Measurements from ENCODE around the gene SHISAL1. TPM values are rescaled to one million over a fixed set of nuclear protein-coding genes. Genes with fewer than 3 reads are reported as not detected.

The SHISAL1 gene
- 2.1 TPM for total RNA-seq

- intact Hi-C loops (cut with DNase I): no loop called here
- ATAC-seq (no peak), DNase-seq (ENCODE audit: low spot score) (no peak)
Measured at GRCh38 chr22:44312766-44313165, at the start of gene SHISAL1. TSS of gene SHISAL1 (minus strand) at chr22:44312951. CDS start at chr22:44300945, 12,006 bp downstream.

GRCh38 chr22:44361391-44362126, 48.8 kb upstream of the SHISAL1 start:
- ATAC-seq (no peak), DNase-seq (ENCODE audit: low spot score) (no peak)
- intact Hi-C loops (cut with DNase I): no loop called here

- intact Hi-C loops (cut with DNase I): no loop called here
- DNase-seq (ENCODE audit: low spot score): no peak
- peak; percentile 33 for ATAC-seq
Measured at GRCh38 chr22:44360668-44361381, 48.1 kb upstream of the SHISAL1 start.

- ATAC-seq: no peak
- intact Hi-C loops (cut with DNase I): no loop called here
- DNase-seq (ENCODE audit: low spot score): no peak
Measured at GRCh38 chr22:44360306-44360667, 47.5 kb upstream of the SHISAL1 start.

GRCh38 chr22:44359496-44360110, 46.9 kb upstream of the SHISAL1 start:
- intact Hi-C loops (cut with DNase I): no loop called here
- no peak for DNase-seq (ENCODE audit: low spot score)
- ATAC-seq: no peak

GRCh38 chr22:44358709-44359440, 46.1 kb upstream of the SHISAL1 start:
- intact Hi-C loops (cut with DNase I): no loop called here
- peak; percentile 50 for DNase-seq (ENCODE audit: low spot score)
- ATAC-seq: no peak

GRCh38 chr22:44357966-44358465, 45.3 kb upstream of the SHISAL1 start:
- DNase-seq (ENCODE audit: low spot score): peak; percentile 48
- intact Hi-C loops (cut with DNase I): no loop called here
- peak; percentile 29 for ATAC-seq

GRCh38 chr22:44357296-44357965, 44.7 kb upstream of the SHISAL1 start:
- intact Hi-C loops (cut with DNase I): no loop called here
- DNase-seq (ENCODE audit: low spot score) (peak; percentile 27), ATAC-seq (no peak)

- ATAC-seq (no peak), DNase-seq (ENCODE audit: low spot score) (peak; percentile 36)
- intact Hi-C loops (cut with DNase I): no loop called here
Measured at GRCh38 chr22:44355716-44356070, 42.9 kb upstream of the SHISAL1 start.

GRCh38 chr22:44354288-44354687, 41.5 kb upstream of the SHISAL1 start:
- DNase-seq (ENCODE audit: low spot score): peak; percentile 32
- ATAC-seq: no peak
- intact Hi-C loops (cut with DNase I): no loop called here

GRCh38 chr22:44353041-44353440, 40.3 kb upstream of the SHISAL1 start:
- intact Hi-C loops (cut with DNase I): no loop called here
- DNase-seq (ENCODE audit: low spot score) (no peak), ATAC-seq (no peak)

- DNase-seq (ENCODE audit: low spot score): no peak
- intact Hi-C loops (cut with DNase I): no loop called here
- no peak for ATAC-seq
Measured at GRCh38 chr22:44352378-44353035, 39.8 kb upstream of the SHISAL1 start.

- DNase-seq (ENCODE audit: low spot score) (no peak), ATAC-seq (peak; percentile 25)
- intact Hi-C loops (cut with DNase I): no loop called here
Measured at GRCh38 chr22:44351685-44352377, 39.1 kb upstream of the SHISAL1 start.

- intact Hi-C loops (cut with DNase I): no loop called here
- ATAC-seq (no peak), DNase-seq (ENCODE audit: low spot score) (no peak)
Measured at GRCh38 chr22:44351037-44351436, 38.3 kb upstream of the SHISAL1 start.

- intact Hi-C loops (cut with DNase I): no loop called here
- ATAC-seq (no peak), DNase-seq (ENCODE audit: low spot score) (no peak)
Measured at GRCh38 chr22:44349594-44349993, 36.8 kb upstream of the SHISAL1 start.

GRCh38 chr22:44348971-44349560, 36.3 kb upstream of the SHISAL1 start:
- ATAC-seq (peak; percentile 39), DNase-seq (ENCODE audit: low spot score) (no peak)
- intact Hi-C loops (cut with DNase I): no loop called here

- DNase-seq (ENCODE audit: low spot score): no peak
- no peak for ATAC-seq
- intact Hi-C loops (cut with DNase I): no loop called here
Measured at GRCh38 chr22:44347549-44347948, 34.8 kb upstream of the SHISAL1 start.

Measured in sciatic nerve (tissue), 2 donors.